ENCODE measurements around the gene GSPT1. TPM values are rescaled to one million over a fixed set of nuclear protein-coding genes. Genes with fewer than 3 reads are reported as not detected.
"Not testable (repeated sequence)": the region's sequence is repeated elsewhere in the genome, so short reads cannot be mapped to it uniquely, and the experiment has no call there.

GSPT1 gene
- total RNA-seq, 1 experiment from 2014 or later = 221 TPM

GRCh38 chr16:11824362-11824761 is 91.4 kb downstream of the GSPT1 start:
- Mint-ChIP-seq H3K27me3 (ENCODE audit: unreplicated experiment) (no peaks in the 10 kb centered on the region), H3K9me3 (ENCODE audit: low read depth, unreplicated experiment) (peaks cover 2% of the 10 kb centered on the region), H3K36me3 (ENCODE audit: insufficient read depth, unreplicated experiment) (no peaks in the 10 kb centered on the region), H3K27ac (ENCODE audit: unreplicated experiment) (no peak overlapping the region), H3K4me3 (ENCODE audit: low read depth, unreplicated experiment) (no peak overlapping the region), H3K4me1 (ENCODE audit: low read depth, unreplicated experiment) (peaks cover 18% of the 10 kb centered on the region)
- CTCF ChIA-PET = interaction anchor here (0.7 kb wide), 1 partner anchor 1988 kb away, joined by 4 read pairs; no protein-coding TSS in a partner anchor
- no peak for TF ChIP-seq CTCF (IDR thresholded peaks at IDR 0.05; ENCODE audit: unreplicated experiment)
- BruUV-seq (replicated peaks) = no TSS peak
- intact Hi-C loops (cut with micrococcal nuclease; ENCODE audit: unreplicated experiment) = no loop called here
- peak; percentile 6 for DNase-seq

- H3K36me3 Mint-ChIP-seq (ENCODE audit: insufficient read depth, unreplicated experiment); CTCF ChIA-PET: not testable (repeated sequence)
Observed at GRCh38 chr16:11823645-11824044, 92.1 kb downstream of the GSPT1 start.

GRCh38 chr16:11819798-11820197 is 96.0 kb downstream of the GSPT1 start:
- DNase-seq = no peak
- no peaks in the 10 kb centered on the region for H3K36me3 Mint-ChIP-seq (ENCODE audit: insufficient read depth, unreplicated experiment)
- no TSS peak for BruUV-seq (replicated peaks)
- no peaks in the 10 kb centered on the region for H3K27me3 Mint-ChIP-seq (ENCODE audit: unreplicated experiment)
- no peak for TF ChIP-seq CTCF (IDR thresholded peaks at IDR 0.05; ENCODE audit: unreplicated experiment)
- H3K9me3 Mint-ChIP-seq (ENCODE audit: low read depth, unreplicated experiment) = peaks cover 2% of the 10 kb centered on the region
- CTCF ChIA-PET = no interaction called here
- intact Hi-C loops (cut with micrococcal nuclease; ENCODE audit: unreplicated experiment) = loop anchor here (10.0 kb wide), 1 partner anchor 285 kb away; no protein-coding TSS in a partner anchor
- H3K4me3 Mint-ChIP-seq (ENCODE audit: low read depth, unreplicated experiment) = no peak overlapping the region
- peak overlapping the region; percentile 51 for H3K27ac Mint-ChIP-seq (ENCODE audit: unreplicated experiment)
- peaks cover 18% of the 10 kb centered on the region for H3K4me1 Mint-ChIP-seq (ENCODE audit: low read depth, unreplicated experiment)

More at GRCh38 chr16:11823645-11824044, 92.1 kb downstream of the GSPT1 start:
- H3K27ac Mint-ChIP-seq (ENCODE audit: unreplicated experiment); H3K9me3 Mint-ChIP-seq (ENCODE audit: low read depth, unreplicated experiment); DNase-seq; H3K27me3 Mint-ChIP-seq (ENCODE audit: unreplicated experiment); intact Hi-C loops (cut with micrococcal nuclease; ENCODE audit: unreplicated experiment); BruUV-seq (replicated peaks); H3K4me3 Mint-ChIP-seq (ENCODE audit: low read depth, unreplicated experiment): not testable (repeated sequence)
- H3K4me1 Mint-ChIP-seq (ENCODE audit: low read depth, unreplicated experiment) = peaks cover 18% of the 10 kb centered on the region

GRCh38 chr16:11818970-11819369 is 96.8 kb downstream of the GSPT1 start:
- H3K9me3 Mint-ChIP-seq (ENCODE audit: low read depth, unreplicated experiment); H3K27ac Mint-ChIP-seq (ENCODE audit: unreplicated experiment); BruUV-seq (replicated peaks): not testable (repeated sequence)

More at GRCh38 chr16:11818970-11819369, 96.8 kb downstream of the GSPT1 start:
- H3K4me1 Mint-ChIP-seq (ENCODE audit: low read depth, unreplicated experiment) = peaks cover 18% of the 10 kb centered on the region
- H3K27me3 Mint-ChIP-seq (ENCODE audit: unreplicated experiment); DNase-seq; H3K4me3 Mint-ChIP-seq (ENCODE audit: low read depth, unreplicated experiment); CTCF ChIA-PET; H3K36me3 Mint-ChIP-seq (ENCODE audit: insufficient read depth, unreplicated experiment): not testable (repeated sequence)
- intact Hi-C loops (cut with micrococcal nuclease; ENCODE audit: unreplicated experiment) = loop anchor here (10.0 kb wide), 1 partner anchor 284 kb away; no protein-coding TSS in a partner anchor

Other genes starting within 250 kb of the GSPT1 start
- 26.0 and 31.3 TPM in 2 replicates for gene SNN, start 247.5 kb downstream of the GSPT1 start, total RNA-seq (2022)
- 51.3 and 52.1 TPM in 2 replicates for gene TXNDC11, start 173.1 kb downstream of the GSPT1 start, total RNA-seq (2022)
- 68.7 and 70.9 TPM in 2 replicates for gene ZC3H7A, start 118.7 kb downstream of the GSPT1 start, total RNA-seq (2022)
- 239 and 247 TPM in 2 replicates for gene RSL1D1, start 64.4 kb downstream of the GSPT1 start, total RNA-seq (2022)
- 16.2 and 21.3 TPM in 2 replicates for gene NPIPB2, start 26.1 kb upstream of the GSPT1 start, total RNA-seq (2022)
- gene TNFRSF17, start 49.3 kb upstream of the GSPT1 start, total RNA-seq (2022) = not detected in 2 replicates
- gene SNX29, start 60.8 kb upstream of the GSPT1 start, total RNA-seq (2022) = 18.5 and 18.7 TPM in 2 replicates

Data from Calu3 (cell line).